ENCODE measurements around the gene MYL2.

The MYL2 gene

DNA sequence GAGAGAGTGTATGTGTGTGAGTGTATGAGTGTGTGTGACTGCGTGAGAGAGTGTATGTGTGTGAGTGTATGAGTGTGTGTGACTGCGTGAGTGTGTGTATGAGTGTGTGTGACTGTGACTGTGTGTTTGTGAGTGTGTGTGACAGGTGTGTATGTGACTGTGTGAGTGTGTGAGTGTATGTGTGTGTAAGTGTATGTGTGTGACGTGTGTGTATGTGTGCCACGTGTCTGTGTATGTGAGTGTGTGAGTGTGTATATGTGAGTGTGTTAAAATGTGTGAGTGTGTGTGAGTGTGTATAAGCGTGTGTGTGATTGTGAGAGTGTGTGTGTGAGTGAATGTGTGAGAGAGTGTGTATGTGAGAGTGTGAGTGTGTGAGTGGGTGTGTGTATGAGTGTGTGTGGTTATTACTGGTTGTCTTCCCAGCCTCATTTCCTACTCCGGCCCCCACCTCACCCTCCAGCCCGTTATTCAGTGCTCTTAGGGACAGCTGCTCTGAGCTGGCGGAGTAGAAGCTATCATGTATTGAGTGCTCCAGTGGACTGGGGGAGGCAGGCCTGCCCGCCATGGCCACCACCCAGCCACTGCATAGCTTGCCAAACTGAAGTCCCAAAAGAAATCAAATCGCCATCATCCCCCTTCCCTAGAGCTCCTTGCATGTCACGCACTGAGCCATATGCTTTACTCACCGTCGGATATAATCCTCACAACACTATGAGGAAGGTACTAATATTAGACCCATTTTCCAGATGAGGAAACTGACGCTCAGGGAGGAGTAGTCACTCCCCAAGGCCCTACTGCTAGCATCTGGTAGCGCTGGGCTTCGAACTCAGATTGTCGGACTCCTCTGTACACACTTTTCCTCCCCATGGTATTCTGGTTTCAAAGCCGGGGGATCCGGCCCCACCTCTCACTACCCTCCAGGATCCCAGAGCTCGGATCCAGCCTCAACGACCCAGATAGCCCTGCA, 10.3 kb upstream of the MYL2 start:
- DNase-seq (ENCODE audit: low read depth in 2 of 2) = no peak

DNA sequence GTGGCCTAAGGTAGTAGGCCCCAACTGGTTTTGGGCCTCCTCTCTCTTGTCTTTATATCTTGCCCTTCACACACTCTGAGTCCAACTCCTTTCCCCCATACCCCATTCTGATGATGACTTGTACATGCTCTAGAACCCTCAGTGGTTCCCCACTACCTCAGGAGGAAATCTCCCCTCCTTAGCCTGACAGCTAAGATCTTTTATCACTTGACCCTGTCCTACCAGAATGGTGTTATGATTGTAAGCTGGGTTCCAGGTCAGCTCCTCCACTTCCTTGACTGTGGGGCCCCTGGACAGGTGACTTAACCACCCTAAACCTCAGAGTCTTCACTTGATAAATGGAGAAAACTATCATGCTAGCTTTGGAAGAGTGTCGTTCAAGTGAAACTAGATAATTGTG, 9.4 kb upstream of the MYL2 start:
- no peak for DNase-seq (ENCODE audit: low read depth in 2 of 2)

DNA sequence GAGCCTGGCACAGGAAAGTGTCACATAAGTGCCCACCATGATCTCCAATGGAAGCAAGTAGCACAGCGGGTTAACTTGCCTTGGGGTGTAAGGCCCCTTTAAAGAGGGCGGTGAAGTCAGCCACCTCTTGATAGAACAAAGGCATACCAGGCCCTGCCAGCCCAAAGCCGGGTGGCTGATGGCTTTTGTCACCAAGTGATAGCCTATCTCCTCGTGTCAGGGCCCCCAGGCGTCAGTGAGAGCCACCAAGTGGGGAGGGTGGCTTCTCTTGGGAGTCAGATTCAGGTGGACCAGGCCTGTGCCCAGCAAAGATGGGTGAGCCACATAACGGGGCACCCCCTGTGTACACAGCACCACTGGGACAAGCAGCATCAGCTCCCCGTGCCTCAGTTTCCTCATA, 8.3 kb upstream of the MYL2 start:
- no peak for DNase-seq (ENCODE audit: low read depth in 2 of 2)

DNA sequence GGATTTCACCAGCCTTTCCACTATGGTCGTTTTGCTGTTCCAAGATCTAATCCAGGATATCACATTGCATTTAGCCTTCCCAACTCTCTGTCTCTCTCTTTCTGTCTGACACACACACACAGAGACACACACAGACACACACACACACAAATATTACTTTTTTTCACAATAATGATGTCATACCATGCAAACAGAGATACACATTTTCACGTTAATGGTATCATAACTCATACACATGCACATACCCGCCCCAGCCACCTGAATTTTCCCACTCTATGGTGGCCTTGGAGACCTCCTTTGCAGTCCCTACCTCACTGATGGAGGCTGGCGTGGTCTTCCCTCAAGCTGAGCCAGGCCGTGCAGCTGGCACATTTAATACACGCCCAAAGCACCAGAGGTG, 7.2 kb upstream of the MYL2 start:
- DNase-seq (ENCODE audit: low read depth in 2 of 2) = no peak

- no peak for DNase-seq (ENCODE audit: low read depth in 2 of 2)
Observed at GRCh38 chr12:110923692-110924334, 3.4 kb upstream of the MYL2 start.

GRCh38 chr12:110923192-110923591, 2.8 kb upstream of the MYL2 start:
- DNase-seq (ENCODE audit: low read depth in 2 of 2) = no peak

- DNase-seq (ENCODE audit: low read depth in 2 of 2) = no peak
Observed at GRCh38 chr12:110922652-110923051, 2.3 kb upstream of the MYL2 start.

GRCh38 chr12:110921262-110921661, 883 bp upstream of the MYL2 start:
- DNase-seq (ENCODE audit: low read depth in 2 of 2) = no peak

GRCh38 chr12:110919720-110920119, 659 bp downstream of the MYL2 start:
- DNase-seq (ENCODE audit: low read depth in 2 of 2) = no peak

GRCh38 chr12:110917961-110918360, 2.4 kb downstream of the MYL2 start:
- no peak for DNase-seq (ENCODE audit: low read depth in 2 of 2)

DNA sequence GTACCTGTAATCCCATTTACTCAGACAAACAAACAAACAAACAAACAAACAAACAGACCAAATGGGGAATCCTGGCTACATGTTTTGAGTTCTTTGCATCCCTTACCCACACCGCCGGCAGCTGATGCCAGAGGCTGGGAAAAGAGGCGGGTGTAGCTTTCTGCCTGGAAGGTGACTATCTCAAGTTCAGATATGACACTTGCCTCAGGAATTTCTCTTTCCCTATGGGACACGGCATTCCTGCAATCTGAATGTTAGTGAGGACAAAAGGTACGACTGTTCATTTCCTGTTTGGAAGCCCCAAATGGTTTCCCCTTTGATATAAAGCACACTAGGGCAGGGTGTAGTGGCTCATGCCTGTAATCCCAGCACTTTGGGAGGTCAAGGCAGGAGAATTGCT, 2.9 kb downstream of the MYL2 start:
- no peak for DNase-seq (ENCODE audit: low read depth in 2 of 2)

GRCh38 chr12:110916295-110916875, 4.0 kb downstream of the MYL2 start:
- DNase-seq (ENCODE audit: low read depth in 2 of 2) = no peak

DNA sequence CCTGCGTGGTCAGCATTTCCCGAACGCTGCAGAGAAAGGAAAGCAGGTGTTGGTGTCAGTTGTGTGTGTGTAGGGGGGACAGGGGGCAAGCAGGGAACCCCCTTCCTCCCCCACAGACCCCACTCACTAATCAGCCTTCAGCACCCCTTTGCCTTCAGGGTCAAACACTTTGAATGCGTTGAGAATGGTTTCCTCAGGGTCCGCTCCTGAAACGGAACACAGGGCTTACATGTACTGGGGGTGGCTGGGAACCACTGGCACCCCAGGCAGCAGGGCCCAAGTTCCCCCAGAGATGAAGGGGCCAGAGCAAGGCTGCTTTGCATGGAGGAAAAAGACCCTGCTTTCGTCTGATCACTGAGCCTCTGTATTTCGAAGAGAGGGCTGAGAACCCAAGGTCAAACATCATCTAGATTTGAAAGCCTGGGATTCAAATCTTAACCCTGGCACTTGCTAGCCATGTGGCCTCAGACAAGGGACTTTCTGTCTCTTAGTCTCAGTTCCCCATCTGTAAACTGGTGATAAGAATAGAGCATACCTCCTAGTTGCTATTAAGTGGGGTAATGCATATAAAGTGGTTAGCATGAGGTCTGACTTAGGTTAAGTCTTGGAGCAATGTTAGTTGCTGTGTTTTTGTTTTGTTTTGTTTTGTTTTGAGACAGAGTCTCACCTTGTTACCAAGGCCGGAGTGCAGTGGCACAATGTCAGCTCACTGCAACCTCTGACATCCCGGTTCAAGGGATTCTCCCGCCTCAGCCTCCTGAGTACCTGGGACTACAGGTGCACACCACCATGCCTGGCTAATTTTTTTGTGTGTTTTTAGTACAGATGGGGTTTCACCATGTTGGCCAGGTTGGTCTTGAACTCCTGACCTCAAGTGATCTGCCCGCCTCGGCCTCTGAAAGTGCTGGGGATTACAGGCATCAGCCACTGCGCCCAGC, 7.0 kb downstream of the MYL2 start:
- no peak for DNase-seq (ENCODE audit: low read depth in 2 of 2)

- no peak for DNase-seq (ENCODE audit: low read depth in 2 of 2)
Observed at GRCh38 chr12:110912263-110912662, 8.1 kb downstream of the MYL2 start.

- DNase-seq (ENCODE audit: low read depth in 2 of 2) = no peak
Observed at GRCh38 chr12:110908377-110909152, 11.8 kb downstream of the MYL2 start.

DNA sequence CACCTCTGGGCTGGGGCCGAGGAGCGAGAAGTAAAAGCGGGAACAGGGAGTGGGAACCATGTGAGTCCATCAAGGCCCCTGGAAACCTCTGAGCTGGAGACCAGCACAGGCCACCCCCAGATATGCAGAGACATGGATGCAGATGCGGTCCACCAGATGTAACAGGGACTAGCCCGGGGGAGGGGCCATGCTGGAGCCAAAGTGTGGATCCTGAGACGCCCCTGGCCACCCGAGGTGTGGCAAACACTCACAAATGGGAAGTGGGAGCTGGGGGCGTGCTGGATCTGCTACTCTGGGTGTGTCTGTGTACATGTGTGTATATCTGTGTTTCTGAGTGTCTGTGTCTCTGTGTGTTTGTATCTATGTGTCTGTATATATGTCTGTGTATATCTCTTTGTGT, 12.8 kb downstream of the MYL2 start:
- no peak for DNase-seq (ENCODE audit: low read depth in 2 of 2)

- DNase-seq (ENCODE audit: low read depth in 2 of 2) = no peak
Observed at GRCh38 chr12:110906985-110907384, 13.4 kb downstream of the MYL2 start.

- DNase-seq (ENCODE audit: low read depth in 2 of 2) = no peak
Observed at GRCh38 chr12:110906516-110906915, 13.9 kb downstream of the MYL2 start.

- no peak for DNase-seq (ENCODE audit: low read depth in 2 of 2)
Observed at GRCh38 chr12:110906083-110906482, 14.3 kb downstream of the MYL2 start.

DNA sequence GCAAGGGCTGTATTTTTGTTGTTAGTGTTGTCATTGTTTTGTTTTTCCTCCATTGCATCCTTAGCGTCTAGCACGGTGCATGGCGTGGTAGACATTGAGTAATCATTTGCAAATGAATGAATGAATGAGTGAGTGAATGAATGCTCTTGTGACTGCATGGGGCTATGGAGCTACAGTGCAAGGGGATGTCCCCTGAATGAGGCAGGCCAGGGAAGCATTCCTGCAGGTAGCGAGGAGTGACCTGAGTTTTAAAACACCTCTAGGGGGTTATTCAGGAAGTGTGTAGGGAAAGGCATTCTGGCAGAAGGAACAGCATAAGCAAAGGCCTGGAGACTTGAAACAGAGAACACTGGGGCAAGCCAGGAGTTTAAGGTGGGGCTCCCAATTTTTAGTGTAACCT, 16.9 kb downstream of the MYL2 start:
- no peak for DNase-seq (ENCODE audit: low read depth in 2 of 2)

GRCh38 chr12:110901401-110901800, 19.0 kb downstream of the MYL2 start:
- DNase-seq (ENCODE audit: low read depth in 2 of 2) = no peak

Data from stimulated activated CD4-positive, alpha-beta T cell treated with anti-CD3 and anti-CD28 coated beads, Interleukin-12 subunit alpha, Interleukin-12 subunit beta, amount 100 ng/mL, for 24 hours (primary cell).